T-helper 17 cell (primary cell): ENCODE data around the gene OXLD1. TPM values are rescaled to one million over a fixed set of nuclear protein-coding genes. Genes with fewer than 3 reads are reported as not detected.

ENCODE experiments used
- ATAC-seq: fragments of 150-1000 bp; cut with Tn5 transposase; 2 replicates; pipeline ENCODE4 v1.10.0; 2021; ENCODE audit warnings: mild to moderate bottlenecking, moderate library complexity
- DNase-seq, 3 donors: peaks; one replicate each; pipeline versions ENCODE4 v3.0.0 to v3.0.0-alpha.2; 2020 to 2021
- H3K9me3 ChIP-seq: one replicate; pipeline ENCODE4 v1.7.0; 2013; ENCODE audit warnings: low read length, mild to moderate bottlenecking; ENCODE audit not compliant: control insufficient read depth, poor library complexity, severe bottlenecking
- H3K27ac Mint-ChIP-seq: one replicate; pipeline ENCODE4 v1.8.0; 2022; ENCODE audit warnings: mild to moderate bottlenecking, moderate library complexity, mixed read lengths
- H3K27me3 Mint-ChIP-seq: one replicate; pipeline ENCODE4 v1.8.0; 2022; ENCODE audit warnings: mixed read lengths
- H3K36me3 Mint-ChIP-seq: one replicate; pipeline ENCODE4 v1.8.0; 2022; ENCODE audit warnings: low read depth, mixed read lengths
- H3K4me1 Mint-ChIP-seq: one replicate; pipeline ENCODE4 v1.8.0; 2022; ENCODE audit warnings: mild to moderate bottlenecking, mixed read lengths
- H3K4me3 Mint-ChIP-seq: one replicate; pipeline ENCODE4 v1.8.0; 2022; ENCODE audit warnings: mild to moderate bottlenecking, moderate library complexity, mixed read lengths
- total RNA-seq, 4 donors: library from RNA in 2 of 4; stranded (reverse) in 2 of 4; gene quantifications; one replicate each; pipeline ENCODE4 v1.2.3 and lab custom pipeline; 2022 to 2026

Gene OXLD1
- total RNA-seq (10 to 100 TPM; 32.8 to 34.4 TPM), total RNA-seq (lab: John Stamatoyannopoulos, UW) (25.9 to 41.5 reads per million in 2 donors)

DNA sequence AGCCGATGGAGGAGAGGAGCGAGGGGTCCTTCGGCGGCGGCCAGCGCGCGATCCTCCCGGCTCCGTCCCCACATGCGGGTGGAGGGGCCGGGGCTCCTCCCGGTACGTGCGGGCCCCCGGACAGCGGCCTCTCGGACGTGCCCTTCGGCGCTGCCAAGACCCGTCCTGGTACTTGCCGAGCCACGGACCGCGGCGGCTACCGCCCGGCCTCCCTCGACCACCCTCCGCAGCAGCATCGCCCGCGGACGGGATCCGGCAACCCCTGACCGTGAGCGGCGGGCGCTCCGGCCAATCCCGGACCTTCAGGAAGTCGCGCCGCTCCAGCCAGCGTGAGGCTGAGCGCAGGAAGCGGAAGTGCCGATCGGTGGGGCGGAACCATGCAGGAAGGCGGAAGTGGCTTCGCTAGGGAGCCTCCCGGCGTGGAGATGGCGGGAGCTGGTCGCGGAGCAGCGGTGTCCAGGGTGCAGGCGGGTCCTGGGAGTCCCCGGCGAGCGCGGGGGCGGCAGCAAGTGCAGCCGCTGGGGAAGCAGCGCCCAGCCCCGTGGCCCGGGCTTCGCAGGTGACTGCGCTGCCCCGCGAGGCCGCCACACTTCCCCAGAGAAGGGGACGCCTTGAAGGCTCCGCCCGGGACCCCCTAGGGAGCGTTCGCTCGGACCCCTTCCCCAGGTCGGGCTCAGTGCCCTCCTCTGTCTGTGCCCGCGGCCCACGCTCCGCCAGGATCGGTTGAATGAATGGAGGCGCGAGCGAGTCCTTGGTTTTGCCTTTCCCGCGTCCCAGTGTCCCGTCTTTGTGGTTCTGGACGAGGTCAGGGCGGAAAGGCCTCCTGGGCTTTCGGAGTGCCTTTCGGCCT, at the start of gene OXLD1, which contains the start of gene CCDC137:
Gene OXLD1, minus strand, starts transcription at position 264 of the 850 bp plus-strand sequence. Its CDS starts 28 bp downstream, at position 236.
Gene CCDC137, plus strand, starts transcription at position 396 of the 850 bp plus-strand sequence. Its CDS starts 30 bp downstream, at position 426.
- Mint-ChIP-seq H3K27ac (peak within 1 kb of the TSS; percentile 91), H3K4me1 (peaks cover 35% of the 10 kb centered on the region)

DNA sequence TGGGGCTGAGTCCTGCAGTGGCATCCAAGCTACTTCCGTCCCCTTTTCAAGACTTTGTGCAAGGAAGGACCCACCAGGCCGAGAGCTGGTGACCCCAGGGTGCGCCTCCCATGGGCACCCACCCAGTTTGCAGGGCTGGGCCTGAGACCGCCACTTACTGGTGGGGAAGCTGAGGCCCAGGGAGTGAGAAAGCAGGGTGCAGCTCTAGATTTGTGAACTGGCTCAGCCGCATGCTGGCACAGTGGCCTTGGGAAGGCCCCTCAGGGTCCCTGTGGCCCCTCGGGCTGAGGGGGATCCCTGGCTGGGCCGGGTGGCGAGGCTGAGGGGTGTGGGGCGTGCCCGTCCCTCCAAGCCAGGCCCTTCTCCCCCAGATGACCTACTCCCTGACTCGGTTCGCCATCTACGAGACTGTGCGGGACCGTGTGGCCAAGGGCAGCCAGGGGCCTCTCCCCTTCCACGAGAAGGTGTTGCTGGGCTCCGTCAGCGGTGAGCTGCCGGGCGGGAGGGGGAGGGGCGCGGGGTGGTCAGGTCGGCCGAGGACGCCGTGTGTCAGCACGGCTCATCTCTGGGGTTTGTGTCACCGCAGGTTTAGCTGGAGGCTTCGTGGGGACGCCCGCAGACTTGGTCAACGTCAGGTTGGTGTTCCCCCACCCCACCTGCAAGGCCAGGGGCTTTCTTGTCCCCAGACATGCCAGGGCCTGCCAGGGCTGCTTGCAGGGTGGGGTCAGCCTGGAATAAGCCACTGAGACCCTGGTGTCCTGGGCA, 48.9 kb upstream of the OXLD1 start:
- Mint-ChIP-seq H3K36me3 (no peaks in the 10 kb centered on the region), H3K27me3 (no peaks in the 10 kb centered on the region), H3K4me3 (no peak overlapping the region), H3K4me1 (peaks cover 8% of the 10 kb centered on the region), H3K27ac (no peak overlapping the region)
- H3K9me3 ChIP-seq = no peaks in the 10 kb centered on the region
- ATAC-seq = no peak
- no peak for DNase-seq

More for the DNA sequence above, at the start of gene OXLD1, which contains the start of gene CCDC137:
- H3K27me3 Mint-ChIP-seq = no peaks in the 10 kb centered on the region
- no peaks in the 10 kb centered on the region for H3K9me3 ChIP-seq
- DNase-seq (peak; percentile 87), ATAC-seq (peak; percentile 87)
- peak within 1 kb of the TSS; percentile 96 for H3K4me3 Mint-ChIP-seq
- no peaks in the 10 kb centered on the region for H3K36me3 Mint-ChIP-seq

DNA sequence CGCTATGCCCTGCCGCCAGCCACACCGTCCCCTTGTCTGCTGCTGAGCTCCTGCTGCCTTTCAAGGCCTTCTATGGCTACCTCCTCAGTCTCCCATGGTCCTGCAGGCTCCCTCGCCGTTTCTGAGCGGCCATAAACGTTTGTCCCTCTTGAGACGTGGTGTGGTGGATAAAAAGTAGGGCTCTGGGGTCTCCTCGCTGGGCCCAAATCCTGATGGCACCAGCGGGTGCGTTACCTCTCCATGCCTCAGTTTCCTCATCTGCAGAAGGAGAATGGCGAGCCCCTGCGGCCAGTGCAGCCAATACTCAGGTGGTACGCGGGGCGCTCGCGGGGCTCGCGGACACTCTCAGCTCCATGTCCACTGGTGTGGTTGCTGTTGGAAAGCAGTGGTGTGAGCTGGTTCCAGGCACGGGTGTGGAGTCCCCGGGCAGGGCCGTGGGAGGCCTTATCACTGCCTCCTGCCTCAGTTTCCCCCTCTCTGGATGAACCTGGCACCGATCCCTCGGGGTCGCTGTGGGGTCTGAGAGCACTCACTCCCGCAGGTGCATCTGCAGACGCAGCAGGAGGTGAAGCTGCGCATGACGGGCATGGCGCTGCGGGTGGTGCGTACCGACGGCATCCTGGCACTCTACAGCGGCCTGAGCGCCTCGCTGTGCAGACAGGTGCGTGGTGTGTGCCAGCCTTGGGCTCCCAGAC, 48.2 kb upstream of the OXLD1 start:
- no peaks in the 10 kb centered on the region for H3K36me3 Mint-ChIP-seq
- ATAC-seq (no peak), DNase-seq (no peak)
- no peak overlapping the region for H3K4me3 Mint-ChIP-seq
- H3K4me1 Mint-ChIP-seq = peaks cover 8% of the 10 kb centered on the region
- no peak overlapping the region for H3K27ac Mint-ChIP-seq
- H3K9me3 ChIP-seq = no peaks in the 10 kb centered on the region
- no peaks in the 10 kb centered on the region for H3K27me3 Mint-ChIP-seq

DNA sequence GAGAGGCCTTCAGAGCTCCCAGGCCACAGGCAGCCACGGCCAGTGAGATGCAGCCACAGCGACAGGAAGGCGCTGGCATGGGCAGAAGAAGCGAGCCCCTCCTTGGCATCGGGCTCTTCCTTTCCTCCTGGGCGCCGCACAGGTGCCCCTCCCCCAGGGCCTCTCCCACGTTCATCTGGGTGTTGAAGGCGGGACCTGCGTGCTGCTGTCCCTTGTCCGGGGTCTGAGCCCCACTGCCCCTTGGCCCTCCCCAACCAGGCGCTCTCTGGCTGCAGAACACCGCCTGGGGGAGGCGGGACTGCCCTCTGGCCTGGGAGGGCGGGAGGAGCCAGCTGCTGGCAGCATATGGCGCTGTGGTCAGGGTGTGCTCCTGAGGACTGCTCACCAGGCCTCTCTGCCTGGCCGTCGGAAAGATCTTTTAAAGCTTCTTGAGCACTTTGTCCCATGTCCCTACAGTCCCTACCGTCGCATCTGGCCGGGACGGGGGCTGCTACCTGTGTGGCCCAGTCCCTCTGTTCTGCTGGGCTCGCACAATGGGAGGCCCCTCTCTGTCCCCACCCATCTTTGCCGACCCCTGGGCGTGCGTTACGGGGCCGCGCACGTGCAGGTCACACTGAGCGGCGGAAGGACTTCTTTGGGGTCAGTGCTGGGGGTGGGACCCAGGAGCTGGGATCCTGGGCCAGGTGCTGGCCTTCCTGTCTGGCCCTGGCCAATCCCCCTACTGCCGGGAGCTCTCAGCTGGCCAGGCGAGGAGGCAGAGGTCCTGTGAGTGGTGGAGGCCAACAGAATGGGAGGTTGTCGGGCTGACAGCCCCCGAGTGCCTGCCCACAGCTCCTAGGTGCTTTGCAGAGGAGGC, 47.4 kb upstream of the OXLD1 start:
- no peak overlapping the region for H3K4me3 Mint-ChIP-seq
- no peaks in the 10 kb centered on the region for H3K36me3 Mint-ChIP-seq
- ATAC-seq (no peak), DNase-seq (no peak)
- peaks cover 8% of the 10 kb centered on the region for H3K4me1 Mint-ChIP-seq
- H3K27me3 Mint-ChIP-seq = no peaks in the 10 kb centered on the region
- no peak overlapping the region for H3K27ac Mint-ChIP-seq
- H3K9me3 ChIP-seq = no peaks in the 10 kb centered on the region

DNA sequence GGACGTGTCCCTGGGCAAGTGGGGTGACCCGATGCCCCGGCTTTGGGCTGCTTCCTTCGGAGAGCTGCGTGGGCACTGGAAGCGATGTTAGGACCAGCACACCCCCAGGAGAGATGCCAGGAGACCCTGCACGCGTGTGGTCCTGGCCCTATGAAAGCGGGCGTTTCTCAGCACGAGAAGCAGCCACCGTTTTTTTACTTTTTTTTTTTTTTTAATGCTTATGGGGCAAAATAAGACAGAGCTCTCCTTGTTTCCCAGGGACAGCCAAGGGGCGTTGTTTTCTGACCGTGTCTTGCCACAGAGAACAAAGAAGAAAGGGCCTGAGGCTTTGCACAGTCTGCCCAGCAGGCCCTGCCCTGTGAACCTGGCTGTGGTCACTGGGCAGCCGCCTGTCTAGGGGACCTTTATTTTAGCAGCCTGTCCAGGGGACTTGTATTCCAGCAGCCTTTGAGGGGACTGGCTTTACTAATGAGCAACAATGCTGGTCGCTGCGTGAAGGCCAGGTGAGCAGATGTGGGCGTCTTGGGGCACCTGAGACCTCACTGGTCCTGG, 46.7 kb upstream of the OXLD1 start:
- H3K27me3 Mint-ChIP-seq = no peaks in the 10 kb centered on the region
- ATAC-seq (no peak), DNase-seq (no peak)
- H3K4me3 Mint-ChIP-seq = peak overlapping the region; percentile 87
- peaks cover 8% of the 10 kb centered on the region for H3K4me1 Mint-ChIP-seq
- H3K27ac Mint-ChIP-seq = no peak overlapping the region
- no peaks in the 10 kb centered on the region for H3K36me3 Mint-ChIP-seq
- no peaks in the 10 kb centered on the region for H3K9me3 ChIP-seq

DNA sequence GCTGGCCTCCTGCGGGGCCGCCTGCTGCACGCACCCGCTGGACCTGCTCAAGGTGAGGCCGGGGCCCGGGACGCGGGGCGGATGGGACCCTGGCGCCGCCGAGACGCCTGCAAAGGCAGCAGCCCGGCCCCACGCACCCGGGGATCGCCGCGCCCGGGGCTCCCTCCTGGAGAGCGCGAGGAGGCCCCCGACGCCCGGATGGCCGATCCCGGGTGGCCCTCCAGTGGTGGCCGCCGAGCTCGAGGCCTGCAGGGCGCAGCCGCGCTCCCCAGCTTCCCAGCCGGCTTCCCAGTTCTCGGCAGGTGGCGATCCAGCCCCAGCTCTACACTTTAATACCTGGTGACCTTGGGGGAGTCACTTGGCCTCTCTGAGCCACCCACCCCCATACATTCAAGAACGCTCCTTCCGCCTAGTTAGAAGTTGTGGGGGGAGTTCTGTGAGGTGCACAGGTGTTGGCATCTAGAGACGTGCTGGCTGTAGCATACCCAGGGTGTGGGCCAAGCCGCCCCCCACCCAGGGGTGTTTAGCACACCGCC, 46.1 kb upstream of the OXLD1 start:
- no peaks in the 10 kb centered on the region for H3K9me3 ChIP-seq
- DNase-seq = no peak
- Mint-ChIP-seq H3K27ac (no peak overlapping the region), H3K27me3 (no peaks in the 10 kb centered on the region), H3K4me1 (peaks cover 8% of the 10 kb centered on the region), H3K36me3 (no peaks in the 10 kb centered on the region), H3K4me3 (peak overlapping the region; percentile 87)
- peak; percentile 22 for ATAC-seq

DNA sequence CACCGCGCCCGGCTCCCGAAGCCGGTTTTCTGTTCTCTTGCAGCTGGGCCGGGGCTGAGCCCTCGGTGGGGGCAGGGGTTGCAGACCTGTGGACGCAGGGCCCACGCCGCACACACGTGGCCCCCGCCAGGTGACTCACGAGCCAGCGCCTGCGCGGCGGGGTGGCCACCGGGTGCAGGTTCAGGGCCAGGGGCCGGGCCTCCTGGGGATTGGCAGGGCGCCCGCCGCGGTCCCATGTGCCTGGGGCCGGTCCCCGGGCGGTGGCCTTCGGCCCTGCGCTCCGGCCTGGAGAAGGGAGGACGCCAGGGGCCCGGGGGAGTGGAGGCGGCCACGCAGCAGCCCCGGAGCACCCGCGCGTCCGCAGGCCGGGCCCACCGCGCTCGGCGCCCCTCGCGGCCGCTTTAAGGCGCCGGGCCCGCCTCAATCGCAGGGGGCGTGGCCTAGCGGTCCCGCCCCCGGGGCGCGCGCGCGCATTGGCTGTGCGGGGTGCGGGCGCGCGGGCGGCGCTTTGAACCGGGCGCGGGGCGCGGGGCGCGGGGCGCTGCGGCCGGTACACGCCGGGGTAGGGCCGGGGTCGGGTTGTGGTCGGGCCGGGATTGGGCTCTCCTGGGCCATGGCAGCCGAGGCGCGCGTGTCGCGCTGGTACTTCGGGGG, 45.5 kb upstream of the OXLD1 start, which contains the start of gene SLC25A10:
Gene SLC25A10, plus strand, starts transcription at position 471 of the 654 bp plus-strand sequence. Its CDS starts 143 bp downstream, at position 614.
- no peaks in the 10 kb centered on the region for H3K27me3 Mint-ChIP-seq
- peak within 1 kb of the TSS; percentile 67 for H3K27ac Mint-ChIP-seq
- peak; percentile 68 to 79 (median 73) for DNase-seq
- H3K36me3 Mint-ChIP-seq = no peaks in the 10 kb centered on the region
- ATAC-seq = peak; percentile 90
- H3K4me1 Mint-ChIP-seq = peaks cover 8% of the 10 kb centered on the region
- H3K4me3 Mint-ChIP-seq = peak within 1 kb of the TSS; percentile 87
- H3K9me3 ChIP-seq = no peaks in the 10 kb centered on the region

DNA sequence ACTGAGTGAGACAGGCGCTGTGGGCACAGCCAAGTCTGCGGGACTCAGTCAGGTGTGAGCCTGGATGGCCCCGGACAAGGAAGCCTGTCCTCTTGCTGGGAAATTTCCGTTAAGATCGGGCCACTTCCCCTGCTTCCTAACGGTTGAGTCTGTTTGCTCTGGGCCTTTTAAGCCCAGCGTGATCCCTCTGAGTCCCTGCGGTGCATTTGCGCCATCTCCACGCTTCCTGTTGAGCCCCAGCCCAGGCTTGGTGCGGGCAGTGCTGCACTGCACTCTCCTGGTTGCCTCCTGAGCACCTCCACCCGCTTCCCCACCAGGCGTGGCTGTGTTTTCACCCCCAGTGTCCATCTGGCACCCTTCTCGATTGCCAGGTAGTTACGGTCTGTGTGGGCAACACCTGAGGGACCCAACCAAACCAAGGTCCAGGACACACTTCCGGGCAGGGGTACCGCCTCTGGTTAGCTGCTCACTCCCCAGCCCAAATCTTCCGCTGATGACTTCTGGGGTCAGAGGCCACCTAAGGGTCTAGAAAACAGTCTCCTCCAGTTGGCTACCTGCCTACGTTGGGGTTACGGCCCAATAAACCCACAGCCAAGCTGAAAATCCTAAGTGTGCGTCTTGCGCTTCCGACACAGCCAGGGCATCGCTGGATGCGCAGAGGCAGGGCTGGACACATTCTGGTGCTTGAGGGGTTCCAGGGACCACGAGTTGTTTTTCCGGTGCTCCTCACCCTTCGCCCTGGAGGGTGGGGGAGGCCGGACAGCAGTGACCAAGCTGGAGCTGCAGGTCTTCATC, 44.3 kb upstream of the OXLD1 start:
- Mint-ChIP-seq H3K27ac (peak overlapping the region; percentile 67), H3K27me3 (no peaks in the 10 kb centered on the region), H3K4me3 (peak overlapping the region; percentile 77), H3K36me3 (peaks cover 2% of the 10 kb centered on the region), H3K4me1 (peaks cover 11% of the 10 kb centered on the region)
- no peaks in the 10 kb centered on the region for H3K9me3 ChIP-seq
- DNase-seq (no peak), ATAC-seq (no peak)

DNA sequence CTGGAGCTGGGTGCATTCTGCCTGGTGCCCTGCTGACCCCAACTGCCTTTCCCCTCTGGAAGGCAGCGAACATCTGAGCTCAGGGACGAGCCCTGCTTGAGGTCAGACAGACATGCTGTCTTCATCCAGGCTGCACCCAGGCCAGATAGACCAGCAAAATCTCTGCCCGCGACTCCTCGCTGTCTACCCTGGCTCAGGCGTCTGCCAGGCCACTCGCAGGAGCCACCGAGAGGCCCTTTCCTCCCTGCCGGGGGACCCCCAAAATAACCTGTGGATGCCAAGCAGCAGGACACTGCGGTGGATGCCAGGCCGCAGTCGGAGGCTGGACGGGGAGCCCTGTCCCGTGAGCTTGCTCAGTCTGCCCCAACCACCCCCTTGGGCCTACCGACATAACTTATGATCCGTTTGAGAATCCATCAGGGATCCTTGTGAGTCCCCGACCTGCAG, 42.4 kb upstream of the OXLD1 start:
- peaks cover 14% of the 10 kb centered on the region for H3K4me1 Mint-ChIP-seq
- no peaks in the 10 kb centered on the region for H3K9me3 ChIP-seq
- no peak for DNase-seq
- ATAC-seq = no peak
- no peaks in the 10 kb centered on the region for H3K27me3 Mint-ChIP-seq
- peaks cover 2% of the 10 kb centered on the region for H3K36me3 Mint-ChIP-seq
- H3K27ac Mint-ChIP-seq = no peak overlapping the region
- H3K4me3 Mint-ChIP-seq = no peak overlapping the region

DNA sequence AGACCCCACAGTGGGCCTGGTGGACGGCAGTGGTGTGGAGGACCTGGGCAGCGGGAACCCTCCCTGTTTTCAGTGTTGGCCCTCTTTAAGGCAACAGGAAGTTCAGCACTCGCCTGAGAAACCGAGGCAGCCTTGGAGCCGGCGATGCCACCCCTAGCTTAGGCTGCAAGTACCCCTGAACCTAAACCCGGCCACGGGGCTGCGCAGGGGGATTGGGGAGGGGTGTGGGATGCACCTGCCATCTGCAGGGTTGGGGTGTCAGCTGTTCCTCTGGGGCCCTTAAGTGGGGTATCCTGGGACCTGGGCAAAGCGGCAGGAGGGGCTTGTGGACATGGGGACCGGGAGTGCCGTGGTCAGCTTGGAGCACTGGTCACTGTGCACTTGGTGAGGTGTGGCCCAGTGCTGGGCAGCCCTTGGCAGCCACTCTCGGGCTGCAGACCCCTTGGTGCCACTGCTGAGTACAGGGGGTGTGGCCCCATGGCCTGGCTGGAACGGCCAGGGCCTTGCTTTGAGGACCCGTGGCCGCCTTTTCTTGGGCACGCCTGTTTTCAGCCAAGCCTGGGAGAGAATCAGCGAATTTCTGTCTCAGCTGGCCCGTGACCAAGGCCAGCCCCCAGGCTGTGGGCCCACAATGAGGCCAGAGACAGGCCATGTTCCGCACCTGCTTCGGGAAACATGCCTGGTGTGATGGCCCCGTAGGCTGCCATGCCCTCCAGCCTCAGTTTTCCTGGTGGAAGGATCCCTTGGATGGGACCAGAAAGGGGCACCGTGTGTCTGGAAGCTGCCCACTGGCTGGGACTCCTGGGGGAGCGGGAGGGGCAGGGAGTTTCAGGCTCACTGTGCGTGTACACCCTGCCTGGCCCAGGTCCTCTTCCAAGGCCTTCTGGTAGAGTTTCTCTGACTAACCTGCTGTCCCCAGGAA, 41.6 kb upstream of the OXLD1 start:
- no peak for ATAC-seq
- Mint-ChIP-seq H3K4me3 (no peak overlapping the region), H3K27ac (no peak overlapping the region), H3K27me3 (no peaks in the 10 kb centered on the region), H3K4me1 (peaks cover 14% of the 10 kb centered on the region), H3K36me3 (peaks cover 2% of the 10 kb centered on the region)
- H3K9me3 ChIP-seq = no peaks in the 10 kb centered on the region
- DNase-seq = no peak
